SK-N-MC (cell line): ENCODE results near the gene PHLDB2.

Experiments used
- DNase-seq: peaks from one replicate; pipeline ENCODE4 v3.0.0-alpha.2; 2011; ENCODE audit warnings: low read depth, low spot score
- H3K27ac ChIP-seq: fragments of 200-600 bp; sonication (generic); 2 replicates; pipeline ENCODE4 v1.5.1; 2016; ENCODE audit warnings: mixed run types
- H3K36me3 ChIP-seq: fragments of 200-600 bp; sonication (generic); 2 replicates; pipeline ENCODE4 v1.6.1; 2017; ENCODE audit warnings: antibody characterized with exemption, low read length, mixed read lengths; ENCODE audit not compliant: insufficient read depth
- H3K4me3 ChIP-seq: fragments of 200-600 bp; sonication (generic); 2 replicates; pipeline ENCODE4 v1.5.1; 2016
- H3K9ac ChIP-seq: fragments of 200-600 bp; sonication (generic); 2 replicates; pipeline ENCODE4 v1.8.0; 2017; ENCODE audit warnings: mixed run types, mixed read lengths; ENCODE audit not compliant: insufficient read length
- H3K9me3 ChIP-seq: fragments of 200-600 bp; sonication (generic); 2 replicates; pipeline ENCODE4 v1.6.1; 2017; ENCODE audit warnings: low read depth, mild to moderate bottlenecking, antibody characterized with exemption, low read length, moderate library complexity, mixed read lengths
- EZH2 ChIP-seq: fragments of 200-600 bp; sonication (generic); IDR thresholded peaks from one replicate; pipeline ENCODE4 v1.6.1; 2017; ENCODE audit warnings: antibody characterized with exemption
- FOXP2 ChIP-seq: optimal IDR thresholded peaks from 2 replicates; pipeline ENCODE3; 2011; ENCODE audit warnings: mild to moderate bottlenecking, moderate library complexity; ENCODE audit not compliant: insufficient read depth; ENCODE audit errors: extremely low read length, control extremely low read depth
- POLR2AphosphoS5 ChIP-seq: IDR thresholded peaks from 2 replicates; pipeline ENCODE4 v1.6.1; 2012; ENCODE audit warnings: mild to moderate bottlenecking, low read depth, low read length, borderline replicate concordance

The PHLDB2 gene

GRCh38 chr3:111864821-111865656 is 6.0 kb downstream of the PHLDB2 start:
- H3K9me3 ChIP-seq, result no peaks in the 10 kb centered on the region
- no peak overlapping the region for H3K4me3 ChIP-seq
- no peak for TF ChIP-seq EZH2
- no peak for TF ChIP-seq POLR2AphosphoS5
- TF ChIP-seq FOXP2, result no peak
- H3K27ac ChIP-seq, result no peak overlapping the region
- no peak overlapping the region for H3K9ac ChIP-seq
- H3K36me3 ChIP-seq, result no peaks in the 10 kb centered on the region
- no peak for DNase-seq

DNA sequence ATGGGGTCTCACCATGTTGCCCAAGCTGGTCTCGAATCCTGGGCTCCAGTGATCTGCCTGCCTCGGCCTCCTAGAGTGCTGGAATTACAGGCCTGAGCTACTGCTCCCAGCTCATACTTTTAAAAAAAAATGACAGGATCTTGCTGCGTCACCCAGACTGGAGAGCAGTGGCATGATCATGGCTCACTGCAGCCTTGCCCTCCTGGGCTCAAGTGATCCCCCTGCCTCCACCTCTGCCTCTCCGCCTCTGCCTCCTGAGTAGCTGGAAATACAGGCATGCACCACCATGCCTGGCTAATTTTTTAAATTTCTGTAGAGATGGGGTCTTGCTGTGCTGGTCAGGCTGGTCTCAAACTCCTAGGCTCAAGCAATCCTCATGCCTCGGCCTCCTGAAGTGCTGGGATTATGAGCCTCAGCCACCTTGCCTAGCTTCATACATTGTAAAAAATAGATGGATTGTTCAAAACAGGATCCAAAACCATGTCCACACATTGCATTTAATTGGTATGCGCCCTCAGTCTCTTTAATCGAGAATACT is 8.9 kb downstream of the PHLDB2 start:
- Histone ChIP-seq H3K9ac (no peak overlapping the region), H3K27ac (no peak overlapping the region), H3K36me3 (no peaks in the 10 kb centered on the region), H3K9me3 (no peaks in the 10 kb centered on the region), H3K4me3 (no peak overlapping the region)
- no peak for DNase-seq
- no peak for TF ChIP-seq EZH2
- TF ChIP-seq FOXP2, result no peak
- TF ChIP-seq POLR2AphosphoS5, result no peak

- Histone ChIP-seq H3K36me3 (no peaks in the 10 kb centered on the region), H3K4me3 (no peak overlapping the region), H3K9me3 (no peaks in the 10 kb centered on the region), H3K9ac (no peak overlapping the region), H3K27ac (no peak overlapping the region)
- TF ChIP-seq FOXP2 (no peak), POLR2AphosphoS5 (no peak), EZH2 (no peak)
- DNase-seq, result no peak
Observed at GRCh38 chr3:111870620-111871019, 11.6 kb downstream of the PHLDB2 start.

- H3K27ac ChIP-seq, result no peak overlapping the region
- no peaks in the 10 kb centered on the region for H3K9me3 ChIP-seq
- DNase-seq, result no peak
- no peak overlapping the region for H3K4me3 ChIP-seq
- no peak for TF ChIP-seq POLR2AphosphoS5
- TF ChIP-seq FOXP2, result no peak
- no peak for TF ChIP-seq EZH2
- H3K9ac ChIP-seq, result no peak overlapping the region
- H3K36me3 ChIP-seq, result no peaks in the 10 kb centered on the region
Observed at GRCh38 chr3:111871809-111872623, 13.0 kb downstream of the PHLDB2 start.

GRCh38 chr3:111872979-111873378 is 13.9 kb downstream of the PHLDB2 start:
- DNase-seq, result no peak
- TF ChIP-seq EZH2 (no peak), FOXP2 (no peak), POLR2AphosphoS5 (no peak)
- no peak overlapping the region for H3K9ac ChIP-seq
- no peak overlapping the region for H3K27ac ChIP-seq
- H3K36me3 ChIP-seq, result no peaks in the 10 kb centered on the region
- H3K9me3 ChIP-seq, result no peaks in the 10 kb centered on the region
- H3K4me3 ChIP-seq, result no peak overlapping the region

DNA sequence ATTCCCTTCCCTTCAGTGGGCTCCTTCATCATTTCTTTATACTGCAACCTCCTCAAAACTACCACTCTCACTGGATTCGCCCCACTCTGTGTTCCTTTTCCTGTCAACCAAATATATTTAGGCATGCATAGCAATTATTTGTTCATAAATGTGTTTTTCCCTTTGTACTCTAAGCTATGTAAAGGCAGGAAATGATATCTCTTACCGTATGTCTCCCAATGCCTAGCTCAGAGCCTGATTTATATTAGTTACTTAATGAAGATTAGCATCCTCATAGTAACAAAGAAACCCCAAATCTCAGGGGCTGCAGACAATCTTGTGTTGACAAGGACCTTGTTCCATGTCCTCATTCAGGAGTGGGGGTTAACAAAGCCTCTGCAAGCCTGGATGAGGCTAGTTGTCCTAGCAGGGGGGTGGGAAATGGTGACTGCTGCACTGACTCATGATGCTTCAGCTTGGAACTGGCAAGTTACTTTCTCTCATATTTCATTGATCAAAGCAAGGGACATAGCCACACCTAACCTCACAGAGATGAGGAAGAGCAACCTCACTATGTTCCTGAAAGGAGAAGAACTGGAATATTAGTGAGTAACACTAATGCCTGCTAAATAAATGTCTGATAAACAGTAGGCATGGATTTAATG is 15.2 kb downstream of the PHLDB2 start:
- DNase-seq, result no peak
- H3K36me3 ChIP-seq, result no peaks in the 10 kb centered on the region
- no peak overlapping the region for H3K27ac ChIP-seq
- H3K4me3 ChIP-seq, result no peak overlapping the region
- TF ChIP-seq EZH2, result no peak
- no peak for TF ChIP-seq FOXP2
- no peak for TF ChIP-seq POLR2AphosphoS5
- no peaks in the 10 kb centered on the region for H3K9me3 ChIP-seq
- no peak overlapping the region for H3K9ac ChIP-seq

DNA sequence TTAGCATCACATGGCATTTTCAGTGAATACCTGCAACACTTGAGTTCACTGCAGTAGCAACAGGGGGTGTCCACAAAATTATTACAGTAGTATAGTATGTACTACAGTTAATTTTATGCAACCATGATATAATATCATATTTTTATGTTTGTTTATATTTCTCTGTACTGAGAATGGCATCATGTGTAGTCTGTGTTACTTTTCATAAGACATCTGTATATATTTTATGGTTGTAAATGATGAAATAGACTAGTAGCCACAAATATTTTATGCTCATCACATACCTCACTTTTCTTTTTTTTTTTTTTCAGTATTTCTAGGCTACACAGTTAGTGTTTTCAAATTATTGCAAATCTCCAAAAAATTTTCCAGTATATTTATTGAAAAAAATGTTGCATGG is 22.4 kb downstream of the PHLDB2 start:
- H3K36me3 ChIP-seq, result no peaks in the 10 kb centered on the region
- no peak for DNase-seq

DNA sequence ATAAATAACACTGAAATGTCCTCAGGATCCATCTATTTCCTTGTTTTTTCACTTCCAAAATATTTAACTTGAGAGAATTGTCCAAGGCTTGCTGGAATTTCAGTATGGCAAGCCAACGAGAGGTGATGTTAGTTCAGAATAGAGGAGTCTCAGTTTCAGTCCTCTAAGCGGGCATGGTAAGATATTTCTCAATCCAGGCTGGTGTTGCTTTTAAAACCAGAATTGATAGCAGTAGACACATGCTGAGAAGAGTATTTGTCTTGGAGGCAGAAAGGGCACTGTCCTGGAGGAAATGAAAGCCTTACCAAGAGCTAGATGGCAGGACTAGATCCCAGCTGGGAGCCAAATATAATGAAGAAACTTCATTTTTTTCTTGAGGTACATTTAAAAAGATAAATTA is 23.1 kb downstream of the PHLDB2 start:
- Histone ChIP-seq H3K36me3 (no peaks in the 10 kb centered on the region), H3K4me3 (no peak overlapping the region), H3K27ac (no peak overlapping the region), H3K9me3 (no peaks in the 10 kb centered on the region), H3K9ac (no peak overlapping the region)
- no peak for DNase-seq
- TF ChIP-seq EZH2 (no peak), POLR2AphosphoS5 (no peak), FOXP2 (no peak)

More for the DNA sequence above, 22.4 kb downstream of the PHLDB2 start:
- no peak overlapping the region for H3K27ac ChIP-seq
- TF ChIP-seq EZH2 (no peak), FOXP2 (no peak), POLR2AphosphoS5 (no peak)
- H3K4me3 ChIP-seq, result no peak overlapping the region
- no peak overlapping the region for H3K9ac ChIP-seq
- H3K9me3 ChIP-seq, result no peaks in the 10 kb centered on the region
